ENCODE data around the gene RBP7. TPM values are rescaled to one million over a fixed set of nuclear protein-coding genes. Genes with fewer than 3 reads are reported as not detected.

The RBP7 gene
- total RNA-seq, 1 experiment from 2014 or later = 6.0 TPM

DNA sequence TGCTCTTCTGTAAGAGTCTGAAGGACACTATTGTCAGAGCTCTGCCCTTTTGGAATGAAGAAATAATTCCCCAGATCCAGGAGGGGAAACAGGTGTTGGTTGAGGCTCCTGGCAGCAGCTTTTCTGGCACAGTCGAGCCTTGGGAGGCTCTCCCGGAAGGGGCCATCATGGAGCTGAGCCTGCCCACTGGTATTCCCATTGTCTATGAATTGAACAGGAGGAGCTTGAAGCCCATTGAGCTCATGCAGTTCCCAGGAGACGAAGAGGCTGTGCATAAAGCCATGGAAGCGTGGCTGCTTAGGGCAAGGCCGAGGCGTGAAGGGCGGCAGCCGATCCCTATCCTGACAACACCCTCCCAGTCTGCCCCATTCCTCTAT is 62.3 kb downstream of the RBP7 start:
- no peak overlapping the region for H3K9ac ChIP-seq (ENCODE audit: low read length)
- no peaks in the 10 kb centered on the region for H3K9me3 ChIP-seq (ENCODE audit: low read length)
- H3K36me3 ChIP-seq (ENCODE audit: low read depth, low read length) = no peaks in the 10 kb centered on the region
- H3K27me3 ChIP-seq (ENCODE audit: low read length) = no peaks in the 10 kb centered on the region
- no peak for DNase-seq
- H3K4me1 ChIP-seq (ENCODE audit: insufficient read depth, low read length) = peaks cover 12% of the 10 kb centered on the region
- no peak overlapping the region for H2AFZ ChIP-seq (ENCODE audit: low read length)
- CTCF ChIA-PET = no interaction called here
- no peak overlapping the region for H3K4me2 ChIP-seq (ENCODE audit: low read length)
- intact Hi-C loops (cut with micrococcal nuclease) = no loop called here
- no peaks in the 10 kb centered on the region for H3K9me2 ChIP-seq (replicated peaks; ENCODE audit: low read length)
- H3K4me3 ChIP-seq (ENCODE audit: low read length) = no peak overlapping the region
- no peaks in the 10 kb centered on the region for H4K20me1 ChIP-seq (ENCODE audit: low read length)
- ATAC-seq = no peak
- TF ChIP-seq EZH2 (IDR thresholded peaks at IDR 0.05; ENCODE audit: low read length, unreplicated experiment) (no peak), EZH2phosphoT487 (IDR thresholded peaks at IDR 0.05; ENCODE audit: borderline replicate concordance, low read length) (no peak)
- TF ChIP-seq, protein P1, sequence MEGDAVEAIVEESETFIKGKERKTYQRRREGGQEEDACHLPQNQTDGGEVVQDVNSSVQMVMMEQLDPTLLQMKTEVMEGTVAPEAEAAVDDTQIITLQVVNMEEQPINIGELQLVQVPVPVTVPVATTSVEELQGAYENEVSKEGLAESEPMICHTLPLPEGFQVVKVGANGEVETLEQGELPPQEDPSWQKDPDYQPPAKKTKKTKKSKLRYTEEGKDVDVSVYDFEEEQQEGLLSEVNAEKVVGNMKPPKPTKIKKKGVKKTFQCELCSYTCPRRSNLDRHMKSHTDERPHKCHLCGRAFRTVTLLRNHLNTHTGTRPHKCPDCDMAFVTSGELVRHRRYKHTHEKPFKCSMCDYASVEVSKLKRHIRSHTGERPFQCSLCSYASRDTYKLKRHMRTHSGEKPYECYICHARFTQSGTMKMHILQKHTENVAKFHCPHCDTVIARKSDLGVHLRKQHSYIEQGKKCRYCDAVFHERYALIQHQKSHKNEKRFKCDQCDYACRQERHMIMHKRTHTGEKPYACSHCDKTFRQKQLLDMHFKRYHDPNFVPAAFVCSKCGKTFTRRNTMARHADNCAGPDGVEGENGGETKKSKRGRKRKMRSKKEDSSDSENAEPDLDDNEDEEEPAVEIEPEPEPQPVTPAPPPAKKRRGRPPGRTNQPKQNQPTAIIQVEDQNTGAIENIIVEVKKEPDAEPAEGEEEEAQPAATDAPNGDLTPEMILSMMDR (conservative IDR thresholded peaks at IDR 0.05; ENCODE audit: low read depth, low read length) = no peak
- H3F3A ChIP-seq (ENCODE audit: low read length, unreplicated experiment) = no peaks in the 10 kb centered on the region
- POLR2A ChIA-PET (ENCODE audit: unreplicated experiment) = interaction anchor here (0.8 kb wide), 1 partner anchor 1203 kb away, joined by 3 read pairs; the partner anchor contains the start of gene MTOR
- no peak overlapping the region for H3K27ac ChIP-seq (ENCODE audit: low read length)
- no TSS peak for BruUV-seq (replicated peaks)
- peaks cover 66% of the 10 kb centered on the region for H3K79me2 ChIP-seq (ENCODE audit: low read length)

DNA sequence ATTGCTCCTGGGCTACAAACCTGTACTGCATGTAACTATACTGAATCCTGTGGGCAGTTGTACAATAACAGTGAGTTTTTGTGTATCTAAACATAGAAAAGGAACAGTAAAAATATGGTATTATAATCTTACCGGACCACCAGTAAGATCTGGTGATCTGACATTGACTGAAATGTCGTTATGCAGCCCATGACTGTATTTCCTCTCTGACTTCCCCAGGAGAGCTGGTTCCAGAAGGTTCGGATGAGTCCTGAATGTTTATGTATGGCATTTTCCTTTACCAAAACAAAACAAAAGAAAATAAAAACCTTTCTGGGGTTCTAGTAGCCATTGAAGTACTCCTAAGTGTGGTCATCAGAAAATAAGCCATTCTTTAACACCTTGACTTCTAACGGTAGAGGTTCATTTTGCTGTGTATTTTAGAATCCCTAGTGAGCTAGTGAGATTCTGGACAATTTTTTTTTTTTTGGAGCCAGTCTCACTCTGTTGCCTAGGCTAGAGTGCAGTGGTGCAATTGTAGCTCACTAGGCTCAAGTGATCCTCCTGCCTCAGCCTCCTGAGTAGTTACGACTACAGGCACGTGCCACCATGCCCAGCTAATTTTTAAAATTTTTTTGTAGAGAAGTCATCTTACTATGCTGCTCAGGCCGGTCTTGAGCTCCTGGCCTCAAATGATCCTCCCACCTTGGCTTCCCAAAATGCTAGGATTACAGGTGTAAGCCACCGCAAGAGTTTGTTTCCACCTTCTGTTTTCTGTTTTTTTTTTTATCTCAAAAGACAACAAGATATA is 63.5 kb downstream of the RBP7 start:
- Histone ChIP-seq H3K4me3 (ENCODE audit: low read length) (no peak overlapping the region), H3K9ac (ENCODE audit: low read length) (no peak overlapping the region), H3K79me2 (ENCODE audit: low read length) (peaks cover 67% of the 10 kb centered on the region), H3K4me2 (ENCODE audit: low read length) (no peak overlapping the region), H4K20me1 (ENCODE audit: low read length) (no peaks in the 10 kb centered on the region), H2AFZ (ENCODE audit: low read length) (no peak overlapping the region), H3K9me3 (ENCODE audit: low read length) (no peaks in the 10 kb centered on the region), H3K36me3 (ENCODE audit: low read depth, low read length) (no peaks in the 10 kb centered on the region), H3K4me1 (ENCODE audit: insufficient read depth, low read length) (peaks cover 13% of the 10 kb centered on the region), H3K27me3 (ENCODE audit: low read length) (no peaks in the 10 kb centered on the region), H3K9me2 (replicated peaks; ENCODE audit: low read length) (no peaks in the 10 kb centered on the region), H3F3A (ENCODE audit: low read length, unreplicated experiment) (no peaks in the 10 kb centered on the region), H3K27ac (ENCODE audit: low read length) (no peak overlapping the region)
- BruUV-seq (replicated peaks) = no TSS peak
- intact Hi-C loops (cut with micrococcal nuclease) = no loop called here
- ChIA-PET POLR2A (ENCODE audit: unreplicated experiment) (no interaction called here), CTCF (no interaction called here)
- DNase-seq = no peak
- TF ChIP-seq, protein P1 (conservative IDR thresholded peaks at IDR 0.05; ENCODE audit: low read depth, low read length) = no peak
- no peak for TF ChIP-seq EZH2 (IDR thresholded peaks at IDR 0.05; ENCODE audit: low read length, unreplicated experiment)
- no peak for TF ChIP-seq EZH2phosphoT487 (IDR thresholded peaks at IDR 0.05; ENCODE audit: borderline replicate concordance, low read length)
- ATAC-seq = no peak

DNA sequence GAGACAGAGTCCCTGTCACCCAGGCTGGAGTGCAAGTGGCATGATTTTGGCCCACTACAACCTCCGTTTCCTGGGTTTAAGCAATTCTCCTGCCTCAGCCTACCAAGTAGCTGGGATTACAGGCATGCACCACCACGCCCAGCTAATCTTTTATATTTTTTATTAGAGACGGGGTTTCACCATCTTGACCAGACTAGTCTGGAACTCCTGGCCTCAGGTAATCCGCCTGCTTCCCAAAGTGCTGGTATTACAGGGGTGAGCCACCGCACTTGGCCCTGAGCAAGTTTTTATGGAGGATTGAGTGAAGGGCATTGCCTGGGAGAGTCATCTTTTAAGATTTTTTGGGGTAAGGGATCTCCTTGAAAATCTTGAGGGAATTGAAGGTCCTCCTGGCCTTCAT is 64.2 kb downstream of the RBP7 start:
- Histone ChIP-seq H4K20me1 (ENCODE audit: low read length) (no peaks in the 10 kb centered on the region), H3K79me2 (ENCODE audit: low read length) (peaks cover 68% of the 10 kb centered on the region), H3F3A (ENCODE audit: low read length, unreplicated experiment) (no peaks in the 10 kb centered on the region), H3K4me2 (ENCODE audit: low read length) (no peak overlapping the region), H3K4me1 (ENCODE audit: insufficient read depth, low read length) (0 out of 2 replicates have a peak, but pooled peaks cover 6% of the 10 kb centered on the region), H3K9ac (ENCODE audit: low read length) (no peak overlapping the region), H3K9me3 (ENCODE audit: low read length) (no peaks in the 10 kb centered on the region), H3K4me3 (ENCODE audit: low read length) (no peak overlapping the region), H2AFZ (ENCODE audit: low read length) (no peak overlapping the region), H3K27me3 (ENCODE audit: low read length) (no peaks in the 10 kb centered on the region), H3K27ac (ENCODE audit: low read length) (no peak overlapping the region), H3K36me3 (ENCODE audit: low read depth, low read length) (no peaks in the 10 kb centered on the region), H3K9me2 (replicated peaks; ENCODE audit: low read length) (no peaks in the 10 kb centered on the region)
- TF ChIP-seq EZH2 (IDR thresholded peaks at IDR 0.05; ENCODE audit: low read length, unreplicated experiment) (no peak), EZH2phosphoT487 (IDR thresholded peaks at IDR 0.05; ENCODE audit: borderline replicate concordance, low read length) (no peak)
- TF ChIP-seq, protein P1 (conservative IDR thresholded peaks at IDR 0.05; ENCODE audit: low read depth, low read length) = no peak
- ChIA-PET CTCF (no interaction called here), POLR2A (ENCODE audit: unreplicated experiment) (no interaction called here)
- intact Hi-C loops (cut with micrococcal nuclease) = no loop called here
- ATAC-seq = no peak
- BruUV-seq (replicated peaks) = no TSS peak
- DNase-seq = no peak
